Measurements from ENCODE around the gene ATP6V0E1.

ATP6V0E1 gene

GRCh38 chr5:172956228-172956627 is 27.3 kb upstream of the ATP6V0E1 start:
- DNase-seq (ENCODE audit: low read depth in 2 of 2, low spot score in 1 of 2) = no peak

DNA sequence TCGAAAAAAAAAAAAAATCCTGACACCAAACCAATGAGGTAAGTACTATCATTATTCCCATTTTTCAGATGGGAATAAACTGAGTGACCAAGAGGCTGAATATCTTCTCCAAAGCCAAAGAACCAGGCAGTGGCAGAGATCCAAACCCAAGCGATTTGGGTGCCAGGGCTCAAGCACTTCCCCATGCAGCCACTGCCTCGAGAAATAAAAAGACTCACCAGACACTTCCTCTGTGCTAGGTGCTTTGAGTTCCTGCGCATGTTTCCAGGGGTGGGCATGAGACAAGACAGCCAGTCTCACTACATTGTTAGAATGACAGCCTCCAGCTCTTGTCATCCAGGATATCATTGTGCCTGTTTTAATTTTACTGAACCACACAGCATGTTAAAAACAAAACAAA is 26.6 kb upstream of the ATP6V0E1 start:
- DNase-seq (ENCODE audit: low read depth in 2 of 2, low spot score in 1 of 2) = no peak

GRCh38 chr5:172957458-172957857 is 26.1 kb upstream of the ATP6V0E1 start:
- no peak for DNase-seq (ENCODE audit: low read depth in 2 of 2, low spot score in 1 of 2)

- peak; percentile 31 to 42 for DNase-seq (ENCODE audit: low read depth in 2 of 2, low spot score in 1 of 2)
Measured at GRCh38 chr5:172958331-172959046, 25.1 kb upstream of the ATP6V0E1 start.

DNA sequence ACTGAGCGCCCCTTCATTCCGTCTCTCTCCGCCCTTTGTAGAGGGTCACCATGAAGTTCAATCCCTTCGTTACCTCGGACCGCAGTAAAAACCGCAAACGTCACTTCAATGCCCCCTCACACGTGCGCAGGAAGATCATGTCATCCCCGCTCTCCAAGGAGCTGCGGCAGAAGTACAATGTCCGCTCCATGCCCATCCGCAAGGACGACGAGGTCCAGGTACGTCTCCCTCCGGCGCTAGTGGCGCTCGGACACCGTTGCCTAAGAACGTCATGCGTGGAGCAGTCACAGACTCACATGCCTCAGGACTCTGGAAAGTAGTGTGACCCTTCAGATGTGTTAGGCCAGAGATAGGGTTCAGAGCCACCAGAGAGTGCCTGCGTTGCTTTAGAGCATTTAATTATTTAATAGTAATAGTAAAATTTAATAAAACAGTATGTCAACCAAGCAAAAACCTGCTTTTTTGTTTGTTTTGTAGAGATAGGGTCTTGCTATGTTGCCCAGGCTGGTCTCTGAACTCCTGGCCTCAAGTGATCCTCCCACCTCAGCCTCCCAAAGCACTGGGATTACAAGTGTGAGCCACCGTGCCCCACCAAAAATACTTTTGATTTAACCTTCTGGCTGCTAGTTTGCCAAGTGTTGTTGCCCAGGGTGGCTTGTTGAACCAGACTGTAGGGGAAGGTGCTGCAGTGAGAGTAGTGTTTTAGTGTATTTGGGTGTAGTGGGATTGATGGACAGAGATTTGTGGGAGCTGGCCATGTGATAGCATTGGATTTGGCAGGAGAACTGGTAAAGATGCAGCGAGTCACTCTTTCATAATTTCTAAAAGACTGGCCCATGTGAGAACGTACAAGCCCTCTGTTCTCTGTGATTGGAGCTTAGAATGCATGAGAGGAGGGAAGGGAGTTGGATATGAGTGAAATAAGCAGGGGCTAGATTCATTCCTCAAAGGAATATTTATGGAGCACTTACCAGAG is 23.5 kb upstream of the ATP6V0E1 start:
- DNase-seq (ENCODE audit: low read depth in 2 of 2, low spot score in 1 of 2) = no peak

DNA sequence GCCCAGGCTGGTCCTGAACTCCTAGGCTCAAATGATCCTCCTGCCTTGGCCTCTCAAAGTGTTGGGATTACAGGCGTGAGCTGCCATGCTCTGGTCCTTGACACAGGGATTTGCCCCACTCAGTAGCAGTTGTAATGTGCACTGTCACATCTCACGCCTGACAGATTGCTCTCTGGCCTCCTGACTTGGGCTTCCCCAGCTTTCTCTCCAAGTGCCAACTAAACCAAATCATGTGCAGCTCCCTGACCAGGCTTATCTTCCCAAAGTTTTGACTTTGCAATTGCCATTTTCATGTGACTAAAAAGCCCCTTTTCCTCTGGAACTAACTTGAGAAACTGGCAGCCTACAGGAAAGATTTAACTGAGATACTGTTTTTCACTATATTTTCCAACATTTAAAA is 13.7 kb upstream of the ATP6V0E1 start:
- no peak for DNase-seq (ENCODE audit: low read depth in 2 of 2, low spot score in 1 of 2)

GRCh38 chr5:172971482-172971881 is 12.1 kb upstream of the ATP6V0E1 start:
- no peak for DNase-seq (ENCODE audit: low read depth in 2 of 2, low spot score in 1 of 2)

GRCh38 chr5:172972552-172972951 is 11.0 kb upstream of the ATP6V0E1 start:
- DNase-seq (ENCODE audit: low read depth in 2 of 2, low spot score in 1 of 2) = no peak

GRCh38 chr5:172973127-172973916 is 10.2 kb upstream of the ATP6V0E1 start:
- no peak for DNase-seq (ENCODE audit: low read depth in 2 of 2, low spot score in 1 of 2)

DNA sequence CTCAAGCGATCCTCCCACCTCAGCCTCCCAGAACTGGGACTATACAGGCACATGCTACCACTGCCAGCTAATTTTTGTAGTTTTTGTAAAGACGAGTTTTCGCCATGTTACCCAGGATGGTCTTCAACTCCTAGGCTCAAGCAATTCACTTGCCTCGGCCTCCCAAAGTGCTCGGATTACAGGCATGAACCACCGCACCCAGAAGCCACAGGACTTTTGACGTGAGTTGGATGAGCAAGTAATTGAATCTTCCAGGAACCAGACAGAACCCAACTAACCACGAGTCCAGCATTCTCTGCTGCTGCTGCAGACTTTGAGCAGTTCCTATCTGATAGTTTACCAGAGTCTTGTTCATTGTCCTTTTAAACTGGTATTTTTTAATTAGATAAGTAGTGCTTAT is 9.6 kb upstream of the ATP6V0E1 start:
- no peak for DNase-seq (ENCODE audit: low read depth in 2 of 2, low spot score in 1 of 2)

GRCh38 chr5:172975289-172975688 is 8.3 kb upstream of the ATP6V0E1 start:
- DNase-seq (ENCODE audit: low read depth in 2 of 2, low spot score in 1 of 2) = no peak

GRCh38 chr5:172979778-172980177 is 3.8 kb upstream of the ATP6V0E1 start:
- DNase-seq (ENCODE audit: low read depth in 2 of 2, low spot score in 1 of 2) = no peak

- no peak for DNase-seq (ENCODE audit: low read depth in 2 of 2, low spot score in 1 of 2)
Measured at GRCh38 chr5:172981931-172982330, 1.6 kb upstream of the ATP6V0E1 start.

DNA sequence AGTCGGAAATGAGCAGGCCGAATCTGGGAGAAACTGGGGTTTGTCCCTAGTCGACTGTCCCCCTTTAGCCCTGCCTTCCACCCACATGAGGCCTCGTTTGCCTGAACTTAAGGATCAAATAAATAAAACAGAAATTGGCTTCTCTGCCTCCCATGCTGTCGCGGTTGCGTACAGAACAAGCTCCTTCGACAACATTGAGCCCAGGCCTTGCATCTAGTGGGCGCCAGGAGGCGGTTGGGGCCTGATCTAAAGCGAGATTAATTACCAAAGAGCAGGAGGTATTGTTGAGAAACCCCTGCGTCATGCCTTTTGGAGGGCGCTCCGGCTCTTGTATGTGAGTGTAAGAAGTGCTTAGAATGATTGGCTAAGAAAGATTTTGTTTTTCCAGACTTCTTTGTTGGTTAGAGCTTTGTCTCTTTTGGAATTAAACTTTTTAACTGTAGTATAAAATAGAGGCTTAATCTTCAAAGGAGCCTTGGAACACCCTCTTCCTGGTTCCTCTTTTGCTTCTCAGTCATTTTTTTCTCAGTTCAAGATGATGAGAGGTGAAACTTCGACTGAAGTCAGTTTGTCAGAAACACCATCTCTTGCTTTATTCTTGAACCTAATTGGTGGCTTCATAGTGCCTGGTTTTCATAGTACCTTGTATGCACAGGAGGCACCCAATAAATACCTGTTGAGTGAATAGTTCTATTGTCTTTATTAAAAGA is 828 bp downstream of the ATP6V0E1 start:
- DNase-seq (ENCODE audit: low read depth in 2 of 2, low spot score in 1 of 2) = peak; percentile 45 to 50

GRCh38 chr5:172985596-172985995 is 2.0 kb downstream of the ATP6V0E1 start:
- no peak for DNase-seq (ENCODE audit: low read depth in 2 of 2, low spot score in 1 of 2)

DNA sequence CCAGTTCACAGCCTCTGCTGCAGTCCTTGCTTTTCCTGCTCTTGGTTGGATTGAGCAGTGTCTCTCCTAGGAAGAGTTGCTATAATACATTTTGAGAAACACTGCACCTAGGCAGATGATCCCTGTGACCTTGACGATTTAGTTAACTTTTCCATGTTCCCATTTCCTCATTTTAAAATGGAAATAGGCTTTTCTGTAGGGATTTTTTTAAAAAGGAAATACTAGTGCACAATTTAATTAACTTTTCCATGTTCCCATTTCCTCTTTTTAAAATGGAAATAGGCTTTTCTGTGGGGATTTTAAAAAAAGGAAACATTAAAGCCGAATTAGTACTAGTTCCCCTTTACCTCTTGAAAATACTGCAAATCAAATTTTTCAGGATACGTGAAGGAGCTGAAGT is 4.7 kb downstream of the ATP6V0E1 start:
- DNase-seq (ENCODE audit: low read depth in 2 of 2, low spot score in 1 of 2) = no peak

DNA sequence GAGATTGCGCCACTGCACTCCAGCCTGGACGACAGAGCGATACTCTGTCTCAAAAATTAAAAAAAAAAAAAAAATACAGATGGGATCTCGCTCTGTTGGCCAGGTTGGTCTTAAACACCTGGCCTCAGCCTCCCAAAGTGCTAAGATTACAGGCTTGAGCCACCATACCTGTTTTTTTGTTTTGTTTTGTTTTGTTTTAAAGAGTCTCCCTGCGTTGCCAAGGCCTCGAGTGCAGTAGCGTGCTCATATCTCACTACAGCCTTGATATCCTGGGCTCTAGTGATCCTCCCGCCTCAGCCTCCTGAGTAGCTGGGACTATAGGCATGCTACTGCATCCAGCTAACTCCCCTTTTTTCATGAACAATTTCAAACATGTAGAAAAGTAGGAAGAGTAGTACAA is 7.2 kb downstream of the ATP6V0E1 start:
- no peak for DNase-seq (ENCODE audit: low read depth in 2 of 2, low spot score in 1 of 2)

GRCh38 chr5:172994405-172994804 is 10.8 kb downstream of the ATP6V0E1 start:
- no peak for DNase-seq (ENCODE audit: low read depth in 2 of 2, low spot score in 1 of 2)

DNA sequence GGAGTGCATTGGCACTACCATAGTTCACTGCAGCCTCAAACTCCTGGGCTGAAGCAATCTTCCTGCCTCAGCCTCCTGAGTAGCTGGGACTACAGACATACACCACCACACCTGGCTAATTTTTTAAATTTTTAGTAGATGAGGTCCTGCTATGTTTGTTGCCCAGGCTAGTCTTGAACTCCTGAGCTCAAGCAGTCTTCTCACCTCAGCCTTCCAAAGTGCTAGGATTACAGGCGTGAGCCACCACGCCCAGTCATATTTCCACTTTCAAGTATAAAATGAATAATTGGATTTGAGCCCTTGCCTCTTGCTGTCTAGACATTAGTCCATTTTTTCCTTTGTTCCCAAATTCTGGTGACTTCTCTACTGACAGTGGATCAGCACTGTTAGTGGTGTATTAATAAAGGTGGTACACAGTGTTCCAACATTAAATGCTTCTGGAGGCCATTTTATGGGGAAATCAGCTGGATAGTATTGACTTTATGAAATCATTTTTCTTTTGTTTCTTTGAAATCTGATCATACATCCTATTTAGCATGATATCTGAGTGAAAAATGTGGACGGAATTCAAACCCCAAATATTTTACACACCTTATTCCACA is 15.9 kb downstream of the ATP6V0E1 start:
- DNase-seq (ENCODE audit: low read depth in 2 of 2, low spot score in 1 of 2) = no peak

DNA sequence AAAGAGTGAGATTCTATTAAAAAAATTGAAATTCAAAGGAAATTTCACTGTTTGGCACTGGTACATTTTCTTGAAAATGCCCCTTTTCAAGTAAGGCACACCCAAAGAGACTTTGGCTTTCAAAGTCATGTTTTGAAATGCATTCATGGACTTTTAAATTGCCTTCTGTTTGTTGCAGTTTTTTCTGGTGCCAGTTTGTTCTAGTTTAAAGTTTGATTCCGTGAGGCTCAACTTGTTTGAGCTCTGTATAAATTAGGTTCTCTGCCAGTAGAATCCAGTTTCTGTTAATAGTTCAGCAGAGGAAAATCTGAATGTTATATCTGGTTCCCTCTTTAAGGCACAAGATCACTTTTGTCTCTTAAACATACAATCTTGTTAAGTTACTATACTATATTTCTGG is 16.4 kb downstream of the ATP6V0E1 start:
- no peak for DNase-seq (ENCODE audit: low read depth in 2 of 2, low spot score in 1 of 2)
